Endometrium (tissue), 2 donors: Measurements from ENCODE around the gene CC2D1B.
"Not testable (repeated sequence)": the region's sequence is repeated elsewhere in the genome, so short reads cannot be mapped to it uniquely, and the experiment has no call there.

Experiments
- FAIRE-seq: peaks from 2 replicates; lab custom pipeline; 2012; peaks lifted over from hg19 to GRCh38; lab: Jason Lieb, UNC
- donor health status: control.
- donor health status: control.

Gene CC2D1B, protein sequence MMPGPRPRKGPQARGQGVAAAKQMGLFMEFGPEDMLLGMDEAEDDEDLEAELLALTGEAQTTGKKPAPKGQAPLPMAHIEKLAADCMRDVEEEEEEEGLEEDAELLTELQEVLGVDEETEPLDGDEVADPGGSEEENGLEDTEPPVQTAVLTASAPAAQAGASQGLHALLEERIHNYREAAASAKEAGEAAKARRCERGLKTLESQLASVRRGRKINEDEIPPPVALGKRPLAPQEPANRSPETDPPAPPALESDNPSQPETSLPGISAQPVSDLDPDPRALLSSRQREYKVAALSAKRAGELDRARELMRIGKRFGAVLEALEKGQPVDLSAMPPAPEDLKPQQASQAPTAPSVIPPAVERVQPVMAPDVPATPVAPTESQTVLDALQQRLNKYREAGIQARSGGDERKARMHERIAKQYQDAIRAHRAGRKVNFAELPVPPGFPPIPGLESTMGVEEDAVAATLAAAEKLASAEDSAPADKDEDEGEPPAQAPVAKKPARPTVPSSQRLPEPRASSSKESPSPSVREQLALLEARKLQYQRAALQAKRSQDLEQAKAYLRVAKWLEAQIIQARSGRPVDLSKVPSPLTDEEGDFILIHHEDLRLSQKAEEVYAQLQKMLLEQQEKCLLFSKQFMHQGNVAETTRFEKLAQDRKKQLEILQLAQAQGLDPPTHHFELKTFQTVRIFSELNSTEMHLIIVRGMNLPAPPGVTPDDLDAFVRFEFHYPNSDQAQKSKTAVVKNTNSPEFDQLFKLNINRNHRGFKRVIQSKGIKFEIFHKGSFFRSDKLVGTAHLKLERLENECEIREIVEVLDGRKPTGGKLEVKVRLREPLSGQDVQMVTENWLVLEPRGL

DNA sequence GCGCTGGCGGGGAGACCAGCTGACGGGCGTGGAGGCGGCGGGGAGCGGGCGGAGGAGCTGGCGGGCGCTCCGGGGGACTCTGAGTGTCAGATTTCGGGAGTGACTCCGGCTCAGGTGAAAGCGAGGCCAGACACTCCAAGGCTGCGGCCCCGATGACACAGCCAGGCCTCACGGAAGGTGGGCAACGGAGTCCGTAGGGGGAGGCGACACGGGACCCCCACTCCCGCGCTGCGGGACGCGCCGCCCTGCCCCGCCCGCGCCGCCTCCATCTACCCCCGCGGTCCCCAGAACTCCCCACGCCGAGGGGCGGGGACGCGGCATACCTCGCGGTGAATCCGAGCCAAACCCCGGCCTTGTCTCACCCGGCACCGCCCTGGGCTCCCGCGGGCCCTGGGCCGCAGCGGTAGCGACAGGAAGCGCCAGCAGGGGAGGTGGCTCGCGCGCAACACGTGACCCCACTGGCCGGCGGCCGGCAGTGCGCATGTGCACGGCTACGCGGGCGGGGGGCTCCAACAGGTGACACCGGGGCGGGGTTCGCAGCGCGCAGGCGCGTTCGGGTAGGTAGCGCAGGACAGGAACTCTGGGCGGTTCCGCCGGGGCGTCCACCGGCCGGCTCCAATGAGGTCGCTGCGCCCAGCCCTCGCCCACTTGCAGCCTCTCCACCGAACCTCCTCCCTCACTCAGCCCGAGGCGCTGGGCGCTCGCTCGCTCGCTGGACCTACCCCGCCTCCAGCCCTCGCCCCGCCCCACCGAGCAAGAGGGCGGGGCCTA lies at the start of gene CC2D1B:
Gene CC2D1B, minus strand, starts transcription at position 460 of the 771 bp plus-strand sequence. CDS start 1,585 bp downstream, outside the sequence.
- peak; percentile 26 for FAIRE-seq

DNA sequence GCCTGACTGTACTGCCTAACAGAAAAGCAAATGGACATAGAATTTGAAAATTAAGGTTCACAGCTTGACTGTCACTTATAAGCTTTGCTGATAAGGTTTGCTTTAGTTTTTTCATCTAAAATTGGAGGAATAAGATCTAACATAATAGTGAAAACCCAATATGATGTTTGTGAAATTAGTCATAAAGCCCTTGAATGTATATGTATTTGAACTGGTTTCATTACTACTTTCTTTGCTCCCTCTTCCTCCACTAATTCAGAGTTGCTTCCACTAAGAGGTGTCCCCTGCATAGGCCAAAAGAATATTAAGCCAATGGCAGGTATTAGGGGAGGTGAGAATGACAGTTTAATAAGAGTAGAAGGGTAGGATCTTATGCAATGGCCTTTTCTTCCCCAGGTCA lies 48.9 kb upstream of the CC2D1B start:
- no peak for FAIRE-seq

DNA sequence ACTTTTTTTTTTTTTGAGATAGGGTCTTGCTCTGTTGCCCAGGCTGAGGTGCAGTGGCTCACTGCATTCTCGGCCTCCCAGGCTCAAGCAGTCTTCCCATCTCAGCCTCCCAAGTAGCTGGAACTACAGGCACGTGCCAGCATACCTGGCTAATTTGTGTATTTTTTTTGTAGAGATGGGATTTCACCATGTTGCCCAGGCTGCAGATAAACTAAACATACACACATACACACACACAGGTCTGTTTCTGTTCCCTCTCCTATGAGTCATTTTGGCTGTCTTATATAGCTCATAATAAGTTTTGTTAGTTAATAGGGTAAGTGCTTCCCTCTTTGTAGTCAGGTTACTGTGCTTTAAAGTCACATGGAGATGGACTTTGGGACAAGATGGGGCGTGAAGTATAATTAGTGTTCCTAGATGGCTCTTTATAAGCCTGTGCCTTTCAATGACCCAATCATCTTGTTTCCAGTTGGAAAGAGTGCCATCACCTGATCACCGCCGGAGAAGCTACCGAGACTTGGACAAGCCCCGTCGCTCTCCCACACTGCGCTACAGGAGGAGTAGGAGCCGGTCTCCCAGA lies 47.5 kb upstream of the CC2D1B start:
- FAIRE-seq = no peak

DNA sequence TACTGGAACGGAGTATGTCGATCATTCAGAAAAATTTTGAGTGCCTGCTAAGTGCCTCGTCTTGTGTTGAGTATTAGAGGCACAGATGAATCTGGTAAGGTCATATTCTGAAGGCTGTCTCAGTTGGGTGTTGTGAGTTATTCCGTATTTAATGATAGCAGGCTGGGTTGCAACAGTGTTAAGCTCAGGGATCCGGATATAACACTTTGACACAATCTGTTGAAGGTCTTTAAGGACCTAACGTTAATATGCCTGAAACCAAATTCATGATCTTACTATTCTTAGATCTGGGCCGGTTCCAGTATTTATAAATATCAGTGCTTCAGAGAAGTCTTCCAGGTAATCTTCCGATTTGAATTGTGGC lies 39.0 kb upstream of the CC2D1B start:
- FAIRE-seq = no peak

DNA sequence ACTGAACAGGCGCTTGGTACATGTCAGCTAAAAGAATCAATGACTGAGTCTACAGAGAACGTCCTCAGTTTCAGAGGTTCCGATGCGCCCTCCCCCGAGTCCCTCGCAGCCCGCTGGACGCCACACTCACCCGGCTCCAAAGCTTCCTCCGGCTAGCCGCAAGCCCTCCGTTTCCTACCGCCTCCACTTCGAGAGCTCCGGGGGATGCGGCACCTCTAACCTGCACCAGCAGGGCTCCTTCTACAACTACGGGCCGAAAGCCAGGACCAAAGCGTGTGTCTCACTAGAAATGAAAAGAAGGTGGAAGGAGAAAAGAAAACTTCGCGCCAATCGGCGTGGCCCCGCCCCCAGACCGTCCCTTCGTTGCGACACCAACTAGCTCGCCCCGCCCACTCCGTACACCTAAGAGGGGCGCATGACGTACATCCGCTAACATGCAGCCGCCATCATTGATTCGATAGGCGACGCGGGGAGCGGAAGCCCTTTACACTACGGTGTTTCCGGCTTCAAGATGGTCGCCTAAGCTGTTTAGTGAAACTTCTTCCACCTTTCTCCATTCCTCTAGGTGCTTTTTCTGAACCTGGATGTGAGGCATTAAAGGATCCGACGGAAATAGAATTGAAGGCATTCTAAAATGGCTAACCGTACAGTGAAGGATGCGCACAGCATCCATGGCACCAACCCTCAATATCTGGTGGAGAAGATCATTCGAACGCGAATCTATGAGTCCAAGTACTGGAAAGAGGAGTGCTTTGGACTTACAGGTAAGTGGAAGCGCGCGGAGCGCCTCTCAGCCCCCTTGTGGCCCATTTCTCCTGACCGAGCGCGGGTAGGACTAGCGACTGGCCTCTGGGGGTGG lies 38.3 kb upstream of the CC2D1B start, which contains the start of the genes ORC1 and PRPF38A:
Gene ORC1, minus strand, starts transcription at position 308 of the 859 bp plus-strand sequence. CDS start 2,200 bp downstream, outside the sequence.
Gene PRPF38A, plus strand, starts transcription at position 487 of the 859 bp plus-strand sequence. Its CDS starts 148 bp downstream, at position 635.
- peak; percentile 98 for FAIRE-seq

DNA sequence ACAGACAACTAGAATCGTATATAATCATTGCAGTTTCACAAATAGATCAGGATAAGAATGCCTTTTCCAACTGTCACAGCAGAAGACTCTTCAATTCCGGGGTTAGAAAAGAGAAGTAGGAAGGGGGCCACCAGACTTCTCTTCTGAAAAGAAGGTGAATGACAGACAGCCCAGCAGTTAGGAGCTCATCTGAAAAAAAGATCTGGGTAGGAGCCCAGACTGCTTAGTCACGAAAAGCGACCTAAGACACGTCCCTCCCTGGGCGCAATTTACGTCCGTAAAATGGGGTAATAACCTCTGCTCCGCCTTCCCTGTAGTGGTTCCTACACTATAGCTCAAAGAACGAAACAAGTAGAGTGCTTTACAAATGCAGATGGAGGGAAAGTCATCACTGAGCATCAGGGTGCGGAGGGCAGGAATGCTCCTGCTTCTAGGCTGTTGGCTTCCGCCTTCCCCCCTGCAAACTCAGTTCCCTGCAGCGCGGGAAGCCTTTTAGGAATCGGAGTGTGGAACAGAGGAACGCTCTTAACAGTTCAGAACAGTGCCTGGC lies 37.6 kb upstream of the CC2D1B start:
- no peak for FAIRE-seq

DNA sequence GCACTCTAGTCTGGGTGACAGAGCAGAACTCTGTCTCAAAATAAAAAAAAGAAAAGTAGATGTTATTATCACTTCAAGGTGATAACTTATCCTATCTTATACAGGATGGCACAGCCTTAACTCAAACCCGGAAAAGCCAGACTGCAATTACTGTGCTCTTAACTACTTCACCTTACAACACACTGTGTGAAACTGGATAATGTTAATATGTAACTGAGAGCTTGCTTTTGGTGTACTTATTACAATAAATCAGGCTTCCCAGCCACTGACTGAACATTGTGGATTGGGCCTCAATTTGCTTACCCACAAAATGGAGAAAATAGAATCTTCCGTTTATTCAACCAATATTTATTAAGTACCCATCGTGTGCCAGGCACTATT lies 36.8 kb upstream of the CC2D1B start:
- FAIRE-seq = no peak

DNA sequence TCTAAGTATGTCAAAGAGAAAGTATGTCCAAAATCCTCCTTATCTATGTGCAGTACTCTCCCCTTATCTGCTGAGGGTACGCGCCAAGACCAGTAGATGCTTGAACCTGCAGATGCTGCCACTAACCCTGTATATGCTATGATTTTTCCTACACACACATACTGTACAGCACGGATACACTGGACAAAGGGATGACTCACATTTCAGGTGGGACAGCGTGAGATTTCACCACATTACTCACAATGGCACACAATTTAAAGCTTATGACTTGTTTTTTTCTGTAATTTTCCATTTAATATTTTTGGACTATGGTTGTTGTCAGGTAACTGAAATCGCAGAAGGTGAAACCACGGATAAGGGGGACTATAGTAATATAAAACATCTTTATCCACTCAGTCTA lies 34.1 kb upstream of the CC2D1B start:
- FAIRE-seq = no peak

DNA sequence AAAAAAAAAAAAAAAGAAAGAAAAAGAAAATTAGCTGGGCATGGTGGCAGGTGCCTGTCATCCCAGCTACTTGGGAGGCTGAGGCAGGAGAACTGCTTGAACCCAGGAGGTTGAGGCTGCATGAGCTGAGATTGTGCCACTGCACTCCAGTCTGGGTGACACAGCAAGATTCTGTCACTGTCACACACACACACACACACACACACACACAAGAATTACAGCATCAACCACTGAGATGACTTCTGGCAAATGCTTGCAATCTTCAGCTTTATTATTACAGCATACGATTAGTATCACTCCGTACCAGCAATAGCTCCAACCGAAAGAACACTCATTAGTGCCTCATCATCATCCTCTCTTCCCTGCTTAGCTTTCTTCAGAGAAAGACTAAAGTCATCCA lies 33.6 kb upstream of the CC2D1B start:
- no peak for FAIRE-seq

DNA sequence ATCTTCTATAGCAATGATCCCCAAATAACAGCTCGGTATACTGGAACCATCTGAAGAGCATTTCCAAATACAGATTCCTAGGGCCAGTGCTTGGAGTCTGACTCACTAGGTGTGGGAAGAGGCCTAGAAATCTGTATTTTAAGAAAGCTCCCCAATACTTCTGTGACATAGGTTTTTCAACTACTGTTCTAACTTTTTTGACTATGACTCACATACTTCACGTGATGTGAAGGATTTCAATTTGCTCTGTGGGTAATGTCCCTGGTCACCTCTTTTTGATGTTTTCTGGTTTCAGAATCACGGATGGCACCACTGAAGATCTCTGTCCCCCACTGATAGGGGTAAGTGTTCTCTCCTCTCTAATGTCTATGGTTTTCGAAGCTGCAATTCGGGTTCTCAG lies 27.2 kb upstream of the CC2D1B start:
- no peak for FAIRE-seq

DNA sequence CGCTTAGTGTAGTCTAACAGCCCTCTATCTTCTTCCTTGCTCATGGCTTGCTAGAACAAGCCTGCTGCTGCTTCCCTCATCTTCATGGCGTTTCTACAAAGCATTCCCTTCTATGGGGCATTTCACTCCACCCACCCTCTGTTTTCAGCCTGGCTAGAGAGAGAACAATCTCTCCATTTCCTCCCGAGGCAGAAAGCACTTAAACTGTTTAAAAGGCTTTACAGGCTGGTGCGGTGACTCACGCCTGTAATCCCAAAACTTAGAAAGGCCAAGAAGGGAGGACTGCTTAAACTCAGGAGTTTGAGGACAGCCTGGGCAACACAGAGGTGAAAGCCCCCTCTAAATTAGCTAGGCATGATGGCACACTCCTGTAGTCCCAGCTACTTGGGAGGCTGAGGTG lies 20.5 kb upstream of the CC2D1B start:
- no peak for FAIRE-seq

DNA sequence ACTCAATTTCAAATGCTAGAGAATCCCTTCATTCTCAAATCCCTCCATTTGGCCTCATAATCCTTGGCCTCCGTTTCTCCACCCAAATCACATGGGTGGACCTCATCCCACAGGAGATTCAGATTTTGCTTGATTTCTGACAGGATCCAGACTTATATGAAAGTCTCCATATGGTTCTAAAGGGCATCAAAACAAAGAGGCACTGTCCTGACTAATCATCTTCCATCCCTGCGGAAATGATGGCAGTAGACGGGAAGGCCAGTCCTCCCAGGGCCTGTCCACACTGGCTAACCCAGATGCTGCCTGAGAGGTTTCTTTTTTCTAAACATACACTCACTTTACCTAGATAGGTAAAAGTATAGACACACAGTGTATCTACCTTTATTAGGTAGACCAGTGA lies 19.4 kb upstream of the CC2D1B start:
- no peak for FAIRE-seq

DNA sequence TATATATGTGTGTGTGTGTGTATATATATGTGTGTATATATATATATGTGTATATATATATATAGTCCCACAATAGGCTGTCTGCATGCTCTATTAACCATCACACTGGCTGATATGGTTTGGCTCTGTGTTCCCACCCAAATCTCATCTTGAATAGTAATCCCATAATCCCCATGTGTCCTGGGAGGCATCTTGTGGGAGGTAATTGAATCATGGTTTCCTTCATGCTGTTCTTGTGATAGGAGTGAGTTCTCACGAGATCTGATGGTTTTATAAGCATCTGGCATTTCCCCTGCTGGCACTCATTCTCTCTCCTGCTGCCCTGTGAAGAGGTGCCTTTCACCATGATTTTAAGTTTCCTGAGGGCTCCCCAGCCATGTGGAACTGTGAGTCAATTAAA lies 3.8 kb upstream of the CC2D1B start:
- not testable (repeated sequence) for FAIRE-seq

DNA sequence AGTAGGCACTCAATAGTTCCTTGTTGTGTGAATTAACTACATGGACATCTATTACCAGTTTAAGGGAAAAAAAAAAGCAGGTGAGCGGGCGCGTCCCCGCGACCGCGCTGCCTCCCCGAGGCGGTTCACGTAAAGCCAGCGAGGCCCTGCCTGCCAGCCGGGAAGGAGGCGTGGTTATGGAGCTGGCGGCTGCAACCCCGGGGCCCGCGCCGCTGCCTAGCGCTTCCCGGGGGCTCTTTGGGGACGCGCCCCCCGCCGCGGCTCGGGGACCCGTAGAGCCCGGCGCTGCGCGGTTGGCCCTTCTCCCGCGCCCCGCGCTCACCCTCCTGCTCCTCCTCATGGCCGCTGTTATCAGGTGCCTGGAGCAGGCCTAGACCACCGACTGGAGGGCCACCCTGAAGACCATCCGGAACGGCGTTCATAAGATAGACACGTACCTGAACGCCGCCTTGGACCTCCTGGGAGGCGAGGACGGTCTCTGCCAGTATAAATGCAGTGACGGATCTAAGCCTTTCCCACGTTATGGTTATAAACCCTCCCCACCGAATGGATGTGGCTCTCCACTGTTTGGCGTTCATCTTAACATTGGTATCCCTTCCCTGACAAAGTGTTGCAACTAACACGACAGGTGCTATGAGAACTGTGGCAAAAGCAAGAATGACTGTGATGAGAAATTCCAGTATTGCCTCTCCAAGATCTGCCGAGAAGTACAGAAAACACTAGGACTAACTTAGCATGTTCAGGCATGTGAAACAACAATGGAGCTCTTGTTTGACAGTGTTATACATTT lies 2.6 kb upstream of the CC2D1B start:
- no peak for FAIRE-seq

DNA sequence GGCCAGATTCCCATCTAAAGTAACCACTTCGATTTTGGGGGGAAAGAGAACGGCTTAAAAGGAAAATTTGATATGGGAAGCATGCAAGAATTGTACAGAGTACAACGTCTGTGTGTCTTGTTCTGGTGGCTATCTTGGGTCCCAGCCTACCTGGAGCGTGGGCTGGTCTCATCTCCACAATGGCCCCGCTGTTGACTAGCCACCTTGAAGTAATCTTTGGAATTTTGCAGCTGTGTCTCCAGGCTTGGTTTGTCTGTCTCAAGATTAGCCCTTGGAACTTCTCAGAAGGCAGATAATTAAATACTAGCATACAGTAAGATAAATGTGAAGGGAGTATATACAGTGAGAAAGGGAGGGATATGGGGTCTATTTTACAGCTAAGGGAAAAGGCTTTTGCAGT lies 1.3 kb upstream of the CC2D1B start:
- FAIRE-seq = no peak

DNA sequence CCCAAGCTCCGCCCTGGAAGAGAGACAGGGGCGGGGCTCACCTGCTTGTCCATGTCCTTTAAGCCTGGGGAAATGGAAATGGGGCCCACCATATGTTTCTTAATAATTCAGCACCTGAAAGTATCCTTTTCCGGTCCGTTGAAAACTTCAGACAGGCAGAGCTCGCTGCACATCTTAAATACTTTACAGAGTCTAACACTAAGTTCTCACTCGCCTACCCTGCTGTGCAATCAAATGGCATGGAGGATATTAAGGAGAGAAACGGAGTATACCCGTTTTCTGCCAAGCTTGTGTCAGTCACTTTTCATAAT lies 467 bp upstream of the CC2D1B start:
- FAIRE-seq = no peak

DNA sequence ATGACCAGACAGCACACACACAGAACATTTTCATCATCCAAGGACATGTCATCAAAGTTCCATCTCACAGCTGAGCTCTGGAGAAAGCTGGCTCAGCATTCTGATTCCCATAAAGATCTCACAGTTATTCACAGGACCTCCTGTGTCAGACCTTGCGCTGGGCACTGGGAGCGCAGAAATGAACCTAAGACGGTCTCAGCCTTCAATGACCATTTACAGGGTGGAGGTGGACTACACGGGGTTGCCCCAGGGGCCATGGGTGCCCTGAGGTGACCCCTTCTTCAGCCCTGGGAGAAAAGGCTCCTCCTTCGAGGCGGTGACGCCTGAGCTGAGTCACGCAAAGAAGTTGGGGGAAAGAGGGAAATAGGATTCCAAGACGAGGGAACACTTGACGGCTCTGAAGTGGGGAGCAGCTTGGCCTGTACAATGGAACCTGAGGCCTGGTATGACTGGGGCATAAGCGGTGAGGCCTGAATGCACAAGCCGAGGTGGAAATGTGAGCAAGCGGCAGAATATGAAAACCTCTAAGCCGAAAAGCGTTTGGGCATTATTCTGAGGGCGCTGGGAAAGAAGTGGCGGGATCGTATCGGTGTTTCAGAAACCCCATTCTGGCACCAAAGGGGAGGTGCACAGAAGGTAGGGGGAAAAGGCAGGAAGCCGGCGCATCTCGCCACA lies 797 bp downstream of the CC2D1B start:
- FAIRE-seq = no peak

DNA sequence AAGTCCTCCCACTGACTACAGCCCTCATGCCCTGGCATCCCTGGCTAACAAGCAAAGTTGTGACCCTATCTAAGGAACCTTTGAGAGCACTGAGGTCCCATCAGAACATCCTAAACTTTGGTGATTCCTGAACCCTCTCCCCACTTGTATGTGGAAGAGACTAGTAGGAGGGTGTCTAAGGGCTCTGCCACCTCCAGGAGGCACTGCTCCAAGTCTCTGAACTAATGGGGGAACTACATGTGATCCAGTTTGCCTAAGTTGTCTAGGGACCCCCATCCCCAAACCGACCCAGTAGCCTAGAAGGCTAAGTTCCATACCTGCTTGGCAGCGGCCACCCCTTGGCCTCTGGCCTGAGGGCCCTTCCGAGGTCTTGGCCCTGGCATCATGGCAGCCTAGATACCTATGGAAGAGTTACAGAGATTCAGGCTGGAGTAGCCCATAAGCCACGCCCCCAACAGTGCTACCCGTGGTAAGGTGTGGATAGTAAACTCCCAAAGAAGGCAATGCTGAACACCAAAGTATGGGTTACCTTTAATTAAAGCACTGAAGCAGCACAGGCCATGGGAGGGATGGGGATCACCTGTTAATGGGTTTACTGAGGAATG lies 1.7 kb downstream of the CC2D1B start:
- no peak for FAIRE-seq

DNA sequence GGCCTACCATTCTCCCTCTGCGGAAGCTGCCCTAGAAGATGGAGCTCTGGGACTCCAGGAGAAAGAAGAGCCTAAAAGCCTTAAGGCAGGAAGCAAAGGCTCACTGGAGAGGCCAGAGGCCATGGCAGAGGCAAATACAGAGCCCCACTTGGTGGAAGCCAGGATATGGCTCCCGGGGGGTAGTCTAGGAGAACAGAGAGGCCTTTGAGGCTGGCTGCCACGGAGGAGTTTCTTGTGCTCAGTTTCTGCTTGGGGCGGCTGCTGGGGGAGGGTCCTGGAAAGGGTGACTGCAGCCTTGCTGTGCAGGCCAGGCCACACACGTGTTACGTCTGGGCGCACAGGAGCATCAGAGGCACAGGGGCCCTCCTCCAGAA lies 5.4 kb downstream of the CC2D1B start:
- FAIRE-seq = no peak
